Left kidney (tissue), 2 donors: Measurements from ENCODE around the gene LRRC52. TPM values are rescaled to one million over a fixed set of nuclear protein-coding genes. Genes with fewer than 3 reads are reported as not detected.

Experiments used
- DNase-seq: peaks from one replicate; pipeline ENCODE4 v3.0.0-alpha.2; 2013
- polyA plus RNA-seq: library from polyadenylated mRNA; unstranded; fragments of 120-200 nt; gene quantifications from one replicate; pipeline ENCODE4 v1.2.1, GENCODE V29; 2013; ENCODE audit not compliant: insufficient read length

Gene LRRC52
- polyA plus RNA-seq, 1 donor, result not detected

DNA sequence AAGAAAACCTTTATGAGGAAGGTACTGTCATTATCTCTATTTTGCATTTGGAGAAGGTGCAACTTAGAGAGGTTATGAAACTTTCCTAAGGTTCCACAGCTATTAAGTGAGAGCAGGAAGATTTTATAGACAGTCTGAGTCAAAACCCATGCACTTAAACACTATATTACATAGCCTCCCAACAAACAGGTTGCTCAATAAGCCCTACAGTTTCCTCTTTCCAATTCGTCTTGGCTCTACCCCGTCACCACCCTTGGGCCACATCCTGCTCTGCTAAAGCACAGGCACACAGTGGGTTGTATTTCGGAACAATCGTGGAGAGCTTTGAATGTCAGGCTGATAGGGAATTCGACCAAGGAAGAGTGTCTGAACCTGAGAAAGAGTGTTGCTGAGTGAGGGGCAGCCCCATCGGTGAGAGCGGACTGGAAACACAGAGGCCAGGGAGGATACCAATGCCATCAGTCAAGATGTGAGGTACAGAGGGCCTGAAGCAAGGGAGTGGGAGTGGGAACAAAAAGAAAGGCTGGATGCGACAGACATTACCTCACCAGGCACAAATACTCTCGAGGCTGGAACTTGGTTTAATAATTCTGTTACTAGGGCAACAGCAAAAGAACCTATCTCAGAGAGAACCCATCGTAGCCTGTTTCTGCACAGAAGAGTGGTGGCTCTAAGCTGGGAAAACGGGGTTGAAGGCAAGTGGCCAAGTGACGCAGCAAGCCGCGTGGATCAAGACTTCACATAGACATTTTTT is 6.3 kb upstream of the LRRC52 start:
- DNase-seq, result no peak

DNA sequence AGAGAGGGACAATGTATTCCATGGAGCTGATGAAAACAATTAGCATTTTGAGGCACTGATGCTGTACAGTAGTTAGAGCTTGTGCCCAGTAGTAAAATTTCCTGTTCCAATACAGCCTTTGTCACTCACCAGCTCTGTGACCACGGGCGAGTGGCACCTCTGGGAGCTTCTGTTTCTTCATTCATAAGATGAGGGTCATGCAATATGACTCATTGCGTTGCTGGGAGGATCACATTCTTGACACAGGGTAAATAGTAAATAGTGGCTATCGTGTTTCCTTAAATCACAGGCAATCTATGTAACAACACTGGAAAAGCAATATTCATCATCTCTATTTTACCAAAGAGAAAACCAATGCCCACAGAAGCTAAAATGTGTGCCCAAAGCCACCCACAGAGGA is 4.5 kb upstream of the LRRC52 start:
- no peak for DNase-seq

DNA sequence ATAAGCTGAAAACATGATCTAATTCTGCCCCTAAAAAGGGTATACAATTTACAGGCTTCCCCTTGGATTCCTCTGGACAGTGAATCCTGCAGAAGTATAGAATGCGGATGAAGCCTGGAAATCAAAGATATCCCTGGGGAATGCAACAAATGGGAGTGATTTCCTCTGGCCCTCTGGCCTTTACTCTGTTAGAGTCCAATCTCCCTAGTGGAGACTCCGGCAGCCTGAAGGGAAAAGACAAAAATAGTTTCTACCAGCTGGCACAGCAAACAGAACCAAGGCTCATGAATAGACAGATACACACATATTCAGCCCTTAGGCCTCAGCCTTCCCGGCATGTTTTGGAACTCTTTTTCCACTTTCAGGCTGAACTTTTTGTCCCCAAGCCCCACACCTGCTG is 3.9 kb upstream of the LRRC52 start:
- DNase-seq, result no peak

DNA sequence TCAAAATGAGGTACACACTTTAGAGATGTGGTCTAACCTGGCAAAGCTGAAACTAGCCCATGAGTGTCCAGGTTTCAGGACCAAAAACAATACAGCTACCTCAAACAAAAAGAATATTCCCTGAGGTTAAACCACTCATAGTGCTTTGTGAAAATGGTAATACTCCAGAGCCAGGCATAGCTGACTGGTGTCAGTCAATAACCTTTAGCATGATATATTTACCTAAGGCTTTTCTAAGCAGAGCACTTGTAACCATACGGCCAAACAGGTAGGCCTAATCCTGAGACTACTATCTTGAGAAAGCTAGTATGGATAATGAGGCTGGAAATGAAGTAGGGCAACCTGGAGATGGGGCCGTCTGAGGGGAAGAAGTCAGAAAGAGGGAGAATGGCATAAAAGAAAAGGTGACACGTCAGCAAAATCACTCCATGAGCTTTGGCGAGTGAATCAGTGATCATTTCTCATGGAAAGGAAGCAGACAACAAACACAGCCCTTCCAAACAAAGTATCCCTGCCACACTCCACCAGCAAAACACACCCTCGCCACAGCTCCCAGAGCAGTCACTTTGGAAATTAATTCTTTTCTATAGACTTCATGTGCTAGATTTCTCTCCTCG is 1.7 kb upstream of the LRRC52 start:
- DNase-seq, result no peak

DNA sequence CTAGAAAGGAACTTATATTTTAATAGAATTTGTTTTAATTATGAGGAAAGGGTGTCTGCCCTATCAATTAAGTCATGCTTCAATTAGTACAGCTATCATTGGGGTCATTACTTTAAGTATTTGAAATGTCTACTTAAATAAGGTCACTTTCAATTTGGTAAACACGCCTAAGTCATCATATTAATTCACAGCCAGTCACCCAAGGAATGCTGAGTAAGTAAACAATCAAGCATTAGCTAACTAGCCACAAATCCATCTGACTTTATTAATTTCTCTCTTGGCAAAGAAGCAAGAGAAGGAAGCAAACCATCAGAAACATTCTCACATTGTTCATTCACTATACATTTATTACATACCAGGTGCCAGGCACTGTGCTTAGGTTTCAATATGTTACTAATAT is 1.2 kb upstream of the LRRC52 start:
- no peak for DNase-seq

DNA sequence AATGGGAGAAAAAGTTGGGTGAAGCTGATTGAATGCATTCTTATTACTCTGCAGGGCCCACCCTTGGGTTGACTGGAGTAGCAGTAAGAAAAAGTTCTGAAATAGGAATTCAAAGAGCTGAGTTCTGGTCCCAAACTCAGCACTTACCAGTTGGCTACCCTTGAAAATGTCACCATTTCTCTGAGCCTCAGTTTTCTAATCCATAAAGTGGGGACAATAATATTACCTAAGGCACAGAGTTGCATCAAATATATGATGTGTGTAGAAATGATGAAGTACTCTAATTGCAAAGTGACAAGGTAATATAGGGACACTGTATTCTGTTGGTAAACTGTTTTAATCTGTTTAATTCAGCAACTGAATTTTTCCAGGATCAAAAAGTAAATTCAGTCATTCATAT is 1.2 kb downstream of the LRRC52 start:
- DNase-seq, result no peak

DNA sequence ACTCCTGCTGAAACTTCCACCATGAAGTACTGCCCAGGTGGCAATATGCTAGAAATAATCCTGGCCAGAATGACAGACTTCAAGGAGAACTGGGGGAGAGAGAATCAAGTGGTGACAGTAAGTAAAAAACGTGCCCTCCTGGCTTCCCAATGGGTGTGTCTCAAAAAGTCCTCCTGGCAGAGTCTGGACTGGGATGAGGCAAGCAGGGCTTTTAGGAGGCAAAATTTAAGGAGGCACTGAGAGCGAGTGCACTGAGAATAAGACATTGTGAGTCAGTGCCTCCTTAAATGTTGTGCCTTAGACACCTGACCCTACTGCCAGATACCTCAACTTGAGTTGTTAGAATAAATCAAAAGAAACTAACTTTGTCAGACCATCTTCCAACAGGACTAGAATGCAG is 2.2 kb downstream of the LRRC52 start:
- no peak for DNase-seq

DNA sequence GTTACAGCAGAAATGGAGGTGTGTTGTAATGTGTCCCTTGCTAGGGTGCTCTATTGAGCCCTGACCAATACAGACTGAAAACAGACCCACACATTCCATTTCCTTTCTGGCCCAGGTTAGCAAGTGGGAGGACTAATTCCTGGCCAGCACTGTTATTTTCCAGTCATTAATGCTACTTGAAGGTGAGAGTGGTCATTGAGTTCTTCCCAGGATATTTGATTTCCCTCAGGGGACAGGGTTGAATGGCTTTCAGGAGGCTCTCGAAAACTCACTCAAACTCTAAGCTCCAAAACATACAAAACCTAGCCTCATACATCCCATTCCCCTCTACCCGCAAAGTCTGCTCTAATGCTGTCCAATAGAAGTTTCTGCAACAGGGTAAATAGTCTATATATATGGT is 6.2 kb downstream of the LRRC52 start:
- no peak for DNase-seq

DNA sequence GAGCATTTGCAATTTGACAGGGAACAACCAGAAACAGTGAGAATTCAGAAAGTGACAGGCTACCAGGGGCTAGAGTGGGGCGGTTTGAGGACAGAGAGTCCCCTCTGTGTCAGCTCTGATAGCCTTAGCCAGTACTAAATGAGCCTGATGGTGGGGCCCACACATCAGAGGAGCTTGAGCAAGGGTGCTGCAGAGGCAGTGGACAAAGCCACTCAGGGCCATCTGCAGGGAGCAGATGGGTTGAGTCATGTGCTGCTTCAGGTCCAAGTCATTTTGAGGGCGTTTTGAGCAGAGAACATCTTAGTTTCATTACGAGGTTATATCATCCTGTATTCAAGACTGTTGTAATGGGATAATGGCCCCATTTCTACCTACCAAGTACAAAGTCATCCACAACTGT is 7.7 kb downstream of the LRRC52 start:
- DNase-seq, result no peak

DNA sequence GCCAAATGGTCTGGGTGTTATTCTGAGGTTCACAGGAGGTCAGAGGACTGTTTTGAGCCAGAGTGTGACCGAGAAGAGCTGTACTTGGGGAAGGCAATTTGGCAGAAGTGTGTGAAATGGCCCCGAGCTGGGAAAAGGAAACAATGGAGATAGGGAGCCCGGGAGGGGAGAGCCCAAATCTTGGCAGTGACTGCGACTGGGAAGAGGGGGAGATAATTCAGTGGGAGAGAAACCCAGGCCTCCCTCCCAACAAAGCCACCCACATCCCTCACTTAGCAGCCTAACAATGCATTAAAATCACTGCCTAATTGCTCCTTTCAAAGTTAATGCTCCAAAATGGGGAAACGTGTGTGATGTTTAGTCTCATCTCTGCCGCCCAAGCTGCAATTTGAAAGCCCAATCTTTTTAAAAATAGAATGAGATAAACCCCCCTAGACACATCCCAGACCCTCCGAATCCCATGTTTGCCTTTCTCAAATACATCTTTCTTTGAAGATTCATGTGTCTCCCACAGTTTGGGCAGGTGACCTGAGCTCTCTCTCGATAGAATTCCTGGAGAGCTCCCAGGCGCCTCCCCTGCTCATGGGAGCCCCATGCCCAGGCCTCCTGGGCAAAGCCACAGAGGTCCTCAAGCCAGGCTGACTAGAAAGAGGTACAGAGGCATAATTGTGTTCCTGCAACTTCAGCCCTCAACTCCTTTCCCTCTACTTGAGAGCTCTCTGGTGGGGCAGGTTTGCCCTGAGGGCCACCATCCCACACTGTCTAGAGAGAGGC is 17.3 kb downstream of the LRRC52 start:
- no peak for DNase-seq

DNA sequence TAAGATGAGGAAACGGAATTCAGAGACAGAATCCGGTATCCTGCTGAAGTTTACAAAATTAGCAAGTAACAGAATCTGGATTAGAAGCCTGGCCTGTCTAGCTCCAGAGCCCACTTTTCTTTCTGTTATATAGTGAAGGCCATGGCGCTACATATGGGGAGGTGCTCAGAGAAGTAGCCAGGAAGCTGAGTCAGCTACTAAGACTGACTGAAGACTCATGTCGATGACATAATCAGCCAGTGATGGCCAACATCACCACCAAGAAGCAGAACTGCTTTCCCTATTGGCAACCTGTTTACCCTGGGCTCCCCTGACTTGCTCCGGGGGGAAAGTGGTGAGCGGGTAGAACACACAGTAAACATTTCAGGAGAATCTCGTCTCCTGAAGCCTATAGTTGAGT is 18.8 kb downstream of the LRRC52 start:
- DNase-seq, result no peak

DNA sequence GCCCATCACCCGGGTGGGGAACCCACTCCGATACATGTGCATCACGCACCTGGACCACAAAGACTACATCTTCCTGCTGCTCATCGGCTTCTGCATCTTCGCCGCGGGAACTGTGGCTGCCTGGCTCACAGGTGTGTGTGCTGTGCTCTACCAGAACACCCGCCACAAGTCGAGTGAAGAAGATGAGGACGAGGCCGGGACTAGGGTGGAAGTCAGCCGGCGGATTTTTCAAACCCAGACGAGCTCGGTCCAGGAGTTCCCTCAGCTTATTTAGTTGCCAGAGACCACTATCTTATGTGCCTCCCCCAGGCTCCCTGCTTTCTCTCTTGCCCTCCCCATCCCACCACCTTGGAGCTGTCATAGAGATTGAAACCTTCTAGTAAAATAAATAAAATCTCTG is 19.8 kb downstream of the LRRC52 start:
- DNase-seq, result no peak

DNA sequence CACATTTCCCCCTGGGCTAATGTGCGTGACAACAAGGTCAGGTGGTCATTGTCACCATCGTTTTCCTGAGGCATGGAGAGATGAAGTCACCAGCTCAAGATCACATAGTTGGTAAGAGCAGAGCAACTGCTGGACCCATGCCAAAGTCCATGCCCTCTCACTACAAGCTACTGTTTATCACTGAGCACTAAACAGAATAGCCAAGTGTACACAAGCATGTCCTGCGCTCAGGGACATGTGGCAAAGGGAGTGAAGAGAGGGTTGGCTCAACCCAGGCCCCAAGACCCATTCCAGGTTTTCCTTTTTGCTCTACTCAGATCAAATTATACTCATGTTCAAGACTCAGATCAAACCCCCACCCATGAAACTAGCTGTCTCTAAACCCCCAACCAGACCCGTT is 20.8 kb downstream of the LRRC52 start:
- DNase-seq, result no peak

DNA sequence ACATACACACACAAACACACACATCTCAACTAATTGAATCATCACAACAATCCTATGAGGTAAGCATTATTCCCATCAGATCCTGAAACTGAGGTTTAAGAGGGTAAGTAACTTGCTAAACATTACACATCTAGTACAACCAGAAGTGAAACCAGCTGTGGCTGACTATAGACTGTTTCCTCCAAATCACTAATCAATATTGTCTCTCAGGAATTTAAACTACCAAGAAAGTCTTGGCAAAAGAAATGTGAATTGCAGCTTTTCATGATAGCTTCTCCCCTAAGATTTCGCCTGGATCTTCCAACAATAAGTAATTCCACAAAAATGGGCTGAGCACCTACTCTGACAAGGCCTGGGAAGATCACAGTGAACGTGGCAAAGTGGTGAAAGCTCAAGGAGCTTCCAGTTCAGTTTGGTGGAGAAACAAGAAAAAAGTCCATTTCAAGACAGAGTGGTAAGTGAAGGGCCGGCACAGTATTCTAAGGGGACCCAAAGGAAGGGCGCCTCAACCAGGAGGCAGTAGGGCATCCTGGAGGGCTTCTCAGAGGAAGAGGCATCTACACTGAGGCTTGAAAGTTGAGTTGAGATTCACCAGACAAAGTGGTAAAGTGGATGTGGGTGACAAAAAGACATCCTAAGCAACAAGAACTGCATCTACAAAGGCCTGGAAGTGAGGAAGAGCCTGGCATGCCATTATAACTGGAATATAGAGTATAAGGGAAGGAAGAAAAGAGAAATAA is 22.1 kb downstream of the LRRC52 start:
- DNase-seq, result no peak

DNA sequence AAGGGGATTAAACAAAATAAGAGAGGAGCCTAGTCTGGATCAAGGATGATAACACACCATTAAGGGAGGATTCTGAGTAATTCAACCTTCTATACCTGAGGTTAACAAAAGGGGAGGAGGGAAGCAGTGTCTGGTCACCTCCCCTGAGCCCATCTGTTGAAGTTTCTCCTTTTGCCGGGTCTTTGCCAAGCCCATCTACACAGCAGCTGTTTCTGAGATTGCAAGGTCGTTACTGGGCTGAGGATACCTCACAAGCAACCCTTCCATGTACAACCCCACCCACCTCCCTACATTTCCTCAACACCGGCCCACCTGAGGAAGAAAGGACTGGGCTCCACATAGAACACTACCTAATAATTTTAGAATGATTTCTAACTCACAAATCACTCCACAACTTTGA is 26.3 kb downstream of the LRRC52 start:
- no peak for DNase-seq

DNA sequence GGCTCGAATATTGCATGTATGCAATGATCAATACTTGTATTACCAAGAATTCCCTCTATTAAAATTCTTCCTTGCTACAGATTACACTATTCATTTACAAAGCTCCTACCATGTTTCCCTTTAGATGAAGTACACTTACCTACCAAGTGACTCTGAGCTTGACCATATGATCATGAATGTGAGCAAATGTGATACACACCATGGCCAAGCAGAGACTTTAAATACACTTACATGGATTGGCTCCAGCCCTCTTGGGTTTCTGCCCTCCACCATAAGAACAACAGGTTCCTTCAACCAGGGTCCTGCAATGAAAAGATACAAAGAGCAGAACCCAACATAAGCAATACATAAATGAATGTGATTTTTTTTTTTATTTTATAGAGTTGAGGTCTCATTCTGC is 30.0 kb downstream of the LRRC52 start:
- DNase-seq, result no peak

DNA sequence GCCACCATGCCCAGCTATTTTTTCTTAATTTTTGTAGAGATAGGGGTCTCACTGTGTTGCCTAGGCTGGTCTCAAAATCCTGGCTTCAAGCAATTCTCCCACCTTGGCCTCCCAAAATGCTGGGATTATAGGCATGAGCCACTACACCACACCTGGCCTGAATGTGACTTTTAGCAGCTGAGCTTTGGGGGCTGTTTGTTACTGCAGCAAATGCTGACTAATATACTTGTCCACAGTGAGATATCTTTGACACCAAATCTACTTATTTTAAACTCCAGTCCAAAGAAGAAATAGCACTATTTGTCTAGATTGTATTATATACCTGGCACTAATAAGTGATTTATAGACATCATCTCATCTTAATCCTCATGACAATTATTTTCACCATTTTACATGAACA is 30.5 kb downstream of the LRRC52 start:
- DNase-seq, result no peak

DNA sequence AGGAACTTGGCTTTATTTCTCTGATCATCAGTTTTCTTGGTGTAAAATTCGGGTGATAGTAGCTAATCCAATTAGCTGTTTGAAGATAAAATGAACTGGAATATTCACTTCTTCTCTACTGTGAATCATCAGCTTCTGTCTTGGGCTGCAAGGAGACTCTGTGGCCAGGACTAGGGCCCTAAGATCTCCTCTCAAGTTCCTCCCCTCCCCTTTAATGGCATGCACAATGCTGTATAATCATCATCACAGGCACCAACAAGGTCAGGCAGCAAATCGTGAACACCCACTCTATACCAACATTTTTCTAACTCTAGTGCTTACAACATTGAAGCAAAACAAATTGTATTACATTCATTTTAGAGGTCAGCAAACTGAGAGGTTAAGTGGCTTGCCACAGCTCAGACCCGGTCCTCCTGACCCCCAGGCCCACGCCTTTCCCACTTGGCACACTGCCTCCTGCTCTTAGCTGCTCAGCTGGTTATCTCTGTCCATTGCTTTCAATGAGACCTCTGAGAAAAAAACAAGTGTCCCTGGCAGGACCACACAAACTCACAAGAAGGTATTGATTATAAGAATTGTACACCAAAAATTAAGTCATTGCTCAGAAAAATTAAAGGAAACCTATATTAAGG is 31.8 kb downstream of the LRRC52 start:
- DNase-seq, result no peak

DNA sequence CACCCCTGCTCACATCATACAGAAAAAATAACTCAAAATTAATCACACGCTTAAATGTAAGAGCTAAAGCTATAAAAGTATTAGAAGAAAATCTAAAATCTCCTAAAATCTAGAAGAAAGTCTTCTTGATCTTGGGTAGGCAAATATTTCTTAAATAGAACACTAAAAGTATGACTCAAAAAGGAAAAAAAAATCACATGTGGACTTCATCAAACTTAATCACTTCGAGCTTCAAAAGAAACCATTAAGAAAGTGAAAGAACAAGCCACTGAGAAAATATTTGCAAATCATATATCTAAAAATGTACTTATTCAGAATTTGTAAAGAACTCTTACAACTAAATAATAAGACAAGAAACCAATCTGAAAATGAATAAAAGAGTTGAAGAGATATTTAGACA is 32.7 kb downstream of the LRRC52 start:
- no peak for DNase-seq

DNA sequence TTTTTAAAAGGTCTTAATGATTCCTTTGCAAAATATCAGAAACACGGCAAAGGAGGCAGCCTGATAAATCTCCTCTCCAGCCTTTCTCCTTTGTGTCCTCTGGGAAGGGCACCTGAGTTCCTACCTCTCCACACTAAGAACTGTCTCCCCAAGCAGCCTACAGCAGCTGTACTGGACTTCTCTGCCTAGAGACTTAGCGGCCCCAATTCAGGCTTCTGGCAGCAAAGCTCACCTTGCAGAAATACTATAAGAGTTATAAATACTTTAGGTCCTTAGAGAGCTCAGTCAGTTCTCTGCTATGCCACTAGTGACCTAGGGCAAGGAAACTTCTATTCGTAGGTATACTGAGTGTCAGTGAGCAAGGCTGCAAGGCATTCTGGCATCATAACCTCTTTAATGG is 33.9 kb downstream of the LRRC52 start:
- DNase-seq, result no peak

DNA sequence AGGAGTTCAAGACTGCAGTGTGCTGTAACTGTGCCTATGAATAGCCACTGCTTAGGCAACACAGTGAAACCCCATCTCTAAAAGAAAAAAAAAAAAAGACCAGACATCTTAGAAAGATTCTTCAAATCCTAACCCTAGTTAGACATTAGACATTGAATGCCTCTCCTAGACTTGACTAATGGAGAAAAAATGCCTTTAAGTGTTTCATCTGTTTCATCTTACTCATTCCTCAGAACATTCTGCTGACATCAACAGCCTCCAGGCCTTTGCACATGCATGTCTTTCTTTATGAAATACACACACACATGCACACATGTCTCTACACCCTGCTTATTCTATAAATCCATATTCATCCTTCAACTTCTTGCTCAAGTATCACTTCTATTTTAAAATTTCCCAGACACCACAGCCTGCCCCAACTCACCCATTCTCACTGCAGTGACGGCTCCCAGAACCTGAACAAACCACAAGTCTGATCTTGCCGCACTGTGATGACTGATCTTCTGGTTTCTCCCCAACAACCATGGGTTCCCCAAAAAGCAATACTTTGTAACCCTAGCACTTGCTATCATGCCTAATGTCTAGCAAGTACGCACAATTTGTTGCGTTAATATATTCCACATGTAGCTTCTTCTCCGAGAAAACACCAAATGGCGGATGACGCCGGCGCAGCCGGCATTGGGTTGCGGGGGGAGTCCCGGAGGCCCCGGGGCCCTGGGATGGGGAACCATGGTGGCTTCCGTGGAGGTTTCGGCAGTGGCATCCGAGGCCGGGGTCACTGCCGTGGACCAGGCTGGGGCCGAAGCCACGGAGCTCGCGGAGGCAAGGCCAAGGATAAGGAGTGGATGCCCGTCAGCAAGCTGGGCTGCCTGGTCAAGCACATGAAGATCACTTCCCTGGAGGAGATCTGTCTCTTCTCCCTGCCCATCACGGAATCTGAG is 37.4 kb downstream of the LRRC52 start:
- no peak for DNase-seq
